Upper lobe of right lung (tissue), 1 donor: ENCODE results near the gene ZNF618. TPM values are rescaled to one million over a fixed set of nuclear protein-coding genes. Genes with fewer than 3 reads are reported as not detected.
A peak's percentile ranks its signal among the peaks of the same experiment; 100 is the strongest.

ENCODE experiments used
- ATAC-seq: fragments of 200-7000 bp; cut with Tn5 transposase; one replicate; pipeline ENCODE4 v1.9.1; 2020; ENCODE audit warnings: mild to moderate bottlenecking, moderate library complexity
- DNase-seq: peaks from one replicate; pipeline ENCODE4 v3.0.0-alpha.2; 2020
- H3K27ac ChIP-seq: fragments of 200-600 bp; one replicate; pipeline ENCODE4 v1.8.0; 2022
- H3K27me3 ChIP-seq: fragments of 200-600 bp; one replicate; pipeline ENCODE4 v1.8.0; 2022; ENCODE audit warnings: mild to moderate bottlenecking
- H3K36me3 ChIP-seq: fragments of 200-600 bp; one replicate; pipeline ENCODE4 v1.8.0; 2022
- H3K4me1 ChIP-seq: fragments of 200-600 bp; one replicate; pipeline ENCODE4 v1.8.0; 2022
- H3K4me3 ChIP-seq: fragments of 200-600 bp; one replicate; pipeline ENCODE4 v1.8.0; 2022; ENCODE audit warnings: mild to moderate bottlenecking
- H3K9me3 ChIP-seq: fragments of 200-600 bp; one replicate; pipeline ENCODE4 v1.8.0; 2022
- CTCF ChIP-seq: fragments of 200-600 bp; IDR thresholded peaks from one replicate; pipeline ENCODE4 v1.8.0; 2022; ENCODE audit warnings: antibody characterized with exemption
- intact Hi-C: fragments of 100-400 bp; cut with DNase I; formaldehyde crosslinking; loops from one replicate; pipeline ENCODE4 v1.11.0; 2022
- total RNA-seq: library from RNA; stranded (reverse); fragmentation: NEBNext Ultra II Directional; extraction: Animal tissue kit (Norgen Biotek cat#: 25700); gene quantifications from one replicate; pipeline ENCODE4 v1.2.1, GENCODE V29; 2021
- donor health status: DM: no; HTN: yes; CAD: no; lungs with severe emphysema.

Gene ZNF618
- total RNA-seq, 1 donor from 2014 or later, result 9.8 TPM

- no peak for ATAC-seq
- intact Hi-C loops, result no loop called here
- Histone ChIP-seq H3K9me3 (no peaks in the 10 kb centered on the region), H3K36me3 (peaks cover 31% of the 10 kb centered on the region), H3K27me3 (no peaks in the 10 kb centered on the region), H3K27ac (no peak overlapping the region), H3K4me1 (no peaks in the 10 kb centered on the region), H3K4me3 (no peak overlapping the region)
- TF ChIP-seq CTCF, result no peak
- DNase-seq, result no peak
Observed at GRCh38 chr9:114051706-114052105, 175.6 kb downstream of the ZNF618 start.

- no peak for DNase-seq
- no peak for TF ChIP-seq CTCF
Observed at GRCh38 chr9:114053246-114054005, 177.3 kb downstream of the ZNF618 start.

GRCh38 chr9:114054191-114054690 is 178.1 kb downstream of the ZNF618 start:
- Histone ChIP-seq H3K4me1 (no peaks in the 10 kb centered on the region), H3K27ac (no peak overlapping the region), H3K27me3 (no peaks in the 10 kb centered on the region), H3K4me3 (no peak overlapping the region), H3K36me3 (peaks cover 22% of the 10 kb centered on the region), H3K9me3 (no peaks in the 10 kb centered on the region)
- intact Hi-C loops, result no loop called here
- DNase-seq (peak; percentile 29), ATAC-seq (no peak)
- no peak for TF ChIP-seq CTCF

More at GRCh38 chr9:114053246-114054005, 177.3 kb downstream of the ZNF618 start:
- ATAC-seq, result no peak
- H3K4me3 ChIP-seq, result no peak overlapping the region
- no peaks in the 10 kb centered on the region for H3K9me3 ChIP-seq
- no peaks in the 10 kb centered on the region for H3K4me1 ChIP-seq
- no peak overlapping the region for H3K27ac ChIP-seq
- peaks cover 30% of the 10 kb centered on the region for H3K36me3 ChIP-seq
- intact Hi-C loops, result no loop called here
- H3K27me3 ChIP-seq, result no peaks in the 10 kb centered on the region

GRCh38 chr9:114055061-114055460 is 179.0 kb downstream of the ZNF618 start:
- no peaks in the 10 kb centered on the region for H3K27me3 ChIP-seq
- no peak for ATAC-seq
- no peak overlapping the region for H3K27ac ChIP-seq
- no peak for TF ChIP-seq CTCF
- H3K9me3 ChIP-seq, result no peaks in the 10 kb centered on the region
- DNase-seq, result peak; percentile 45
- intact Hi-C loops, result no loop called here
- H3K4me1 ChIP-seq, result no peaks in the 10 kb centered on the region
- peaks cover 14% of the 10 kb centered on the region for H3K36me3 ChIP-seq
- no peak overlapping the region for H3K4me3 ChIP-seq

GRCh38 chr9:114055894-114056293 is 179.8 kb downstream of the ZNF618 start:
- H3K27me3 ChIP-seq, result no peaks in the 10 kb centered on the region
- H3K27ac ChIP-seq, result no peak overlapping the region
- no peak for DNase-seq
- no peaks in the 10 kb centered on the region for H3K9me3 ChIP-seq
- ATAC-seq, result no peak
- H3K36me3 ChIP-seq, result peaks cover 5% of the 10 kb centered on the region
- TF ChIP-seq CTCF, result no peak
- H3K4me1 ChIP-seq, result no peaks in the 10 kb centered on the region
- intact Hi-C loops, result no loop called here
- no peak overlapping the region for H3K4me3 ChIP-seq
